ENCODE results near the gene PEX14.
A peak's percentile ranks its signal among the peaks of the same experiment; 100 is the strongest.

The PEX14 gene

GRCh38 chr1:10637400-10637799 lies 162.7 kb downstream of the PEX14 start:
- no peak for DNase-seq

- DNase-seq, result no peak
These were observed 163.2 kb downstream of the PEX14 start for GRCh38 chr1:10637834-10638558.

- DNase-seq, result no peak
These were observed 163.8 kb downstream of the PEX14 start for GRCh38 chr1:10638559-10639005.

- DNase-seq, result no peak
These were observed 164.4 kb downstream of the PEX14 start for GRCh38 chr1:10639011-10639774.

GRCh38 chr1:10639775-10640578 lies 165.2 kb downstream of the PEX14 start:
- peak; percentile 93 for DNase-seq

- no peak for DNase-seq
These were observed 166.2 kb downstream of the PEX14 start for GRCh38 chr1:10640843-10641553.

GRCh38 chr1:10641976-10642375 lies 167.2 kb downstream of the PEX14 start:
- no peak for DNase-seq

GRCh38 chr1:10642403-10643080 lies 167.8 kb downstream of the PEX14 start:
- no peak for DNase-seq

- DNase-seq, result no peak
These were observed 169.0 kb downstream of the PEX14 start for GRCh38 chr1:10643607-10644306.

GRCh38 chr1:10644307-10645128 lies 169.8 kb downstream of the PEX14 start:
- no peak for DNase-seq

GRCh38 chr1:10646347-10646861 lies 171.7 kb downstream of the PEX14 start:
- no peak for DNase-seq

GRCh38 chr1:10647414-10648170 lies 172.8 kb downstream of the PEX14 start:
- DNase-seq, result no peak

GRCh38 chr1:10648689-10649516 lies 174.2 kb downstream of the PEX14 start:
- DNase-seq, result no peak

- DNase-seq, result no peak
These were observed 174.9 kb downstream of the PEX14 start for GRCh38 chr1:10649517-10650201.

- no peak for DNase-seq
These were observed 176.0 kb downstream of the PEX14 start for GRCh38 chr1:10650556-10651388.

GRCh38 chr1:10651389-10651766 lies 176.6 kb downstream of the PEX14 start:
- no peak for DNase-seq

GRCh38 chr1:10651793-10652192 lies 177.0 kb downstream of the PEX14 start:
- DNase-seq, result no peak
